GM13977 (cell line): ENCODE results near the gene DLGAP4.
"Not testable (repeated sequence)": the region's sequence is repeated elsewhere in the genome, so short reads cannot be mapped to it uniquely, and the experiment has no call there.

Experiments used
- DNase-seq: peaks from one replicate; pipeline ENCODE4 v3.0.0; 2012; ENCODE audit warnings: low spot score
- CTCF ChIP-seq: IDR thresholded peaks from 2 replicates; pipeline ENCODE4 v1.5.1; 2012; ENCODE audit warnings: mild to moderate bottlenecking, control low read depth; ENCODE audit not compliant: insufficient read depth; ENCODE audit errors: extremely low read depth, missing control alignments
- in situ Hi-C: fragments of 300-500 bp; cut with MboI; formaldehyde crosslinking; loops from one replicate; pipeline ENCODE4 v1.12.0; 2022; ENCODE audit warnings: low sequenced_read_pairs, low pct_unique_long_range_greater_than_20kb, mixed read lengths, inconsistent platforms; ENCODE audit not compliant: unreplicated experiment

DLGAP4 gene

DNA sequence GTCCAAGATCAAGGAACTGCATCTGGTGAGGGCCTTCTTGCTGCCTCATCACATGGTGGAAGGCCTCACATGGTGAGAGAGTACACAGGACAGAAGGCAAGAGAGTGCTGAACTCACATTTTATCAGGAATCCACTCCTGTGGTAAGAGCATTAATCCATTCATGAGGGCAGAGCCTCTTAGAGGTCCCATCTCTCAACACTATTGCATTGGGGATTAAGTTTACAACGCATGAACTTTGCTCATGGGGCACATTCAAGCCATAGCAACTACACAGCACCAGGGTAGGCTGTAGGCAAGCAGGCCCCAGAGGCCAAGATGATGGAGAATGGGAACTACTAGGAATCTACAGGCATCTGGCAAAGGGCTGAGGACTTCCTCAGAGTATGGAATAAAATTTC is 257.2 kb downstream of the DLGAP4 start:
- no peak for TF ChIP-seq CTCF
- in situ Hi-C loops: no loop called here
- DNase-seq: no peak

DNA sequence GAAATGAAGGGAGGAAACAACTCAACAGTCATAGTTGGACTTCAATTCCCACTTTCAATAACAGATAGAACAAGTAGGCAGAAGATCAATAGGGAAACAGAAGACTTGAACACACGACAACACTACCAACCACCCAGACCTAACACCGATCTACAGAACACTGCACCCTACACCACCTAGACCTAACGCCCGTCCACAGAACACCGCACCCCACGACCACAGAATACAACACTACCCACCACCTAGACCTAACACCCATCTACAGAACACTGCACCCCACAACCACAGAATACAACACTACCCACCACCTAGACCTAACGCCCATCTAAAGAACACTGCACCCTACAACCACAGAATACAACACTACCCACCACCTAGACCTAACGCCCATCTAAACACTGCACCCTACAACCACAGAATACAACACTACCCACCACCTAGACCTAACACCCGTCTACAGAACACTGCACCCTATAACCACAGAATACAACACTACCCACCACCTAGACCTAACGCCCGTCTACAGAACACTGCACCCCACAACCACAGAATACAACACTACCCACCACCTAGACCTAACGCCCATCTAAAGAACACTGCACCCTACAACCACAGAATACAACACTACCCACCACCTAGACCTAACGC is 258.1 kb downstream of the DLGAP4 start:
- DNase-seq, in situ Hi-C loops: not testable (repeated sequence)

DNA sequence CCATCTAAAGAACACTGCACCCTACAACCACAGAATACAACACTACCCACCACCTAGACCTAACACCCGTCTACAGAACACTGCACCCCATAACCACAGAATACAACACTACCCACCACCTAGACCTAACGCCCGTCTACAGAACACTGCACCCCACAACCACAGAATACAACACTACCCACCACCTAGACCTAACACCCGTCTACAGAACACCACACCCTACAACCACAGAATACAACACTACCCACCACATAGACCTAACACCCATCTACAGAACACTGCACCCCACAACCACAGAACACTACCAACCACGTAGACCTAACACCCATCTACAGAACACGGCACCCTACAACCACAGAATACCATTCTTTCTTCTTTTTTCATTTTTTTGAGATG is 258.6 kb downstream of the DLGAP4 start:
- in situ Hi-C loops, DNase-seq: not testable (repeated sequence)

GRCh38 chr20:36565520-36565919 is 259.4 kb downstream of the DLGAP4 start:
- TF ChIP-seq CTCF: no peak
- no peak for DNase-seq
- in situ Hi-C loops: no loop called here

GRCh38 chr20:36569847-36570429 is 263.8 kb downstream of the DLGAP4 start:
- no peak for TF ChIP-seq CTCF
- no peak for DNase-seq
- in situ Hi-C loops: no loop called here

DNA sequence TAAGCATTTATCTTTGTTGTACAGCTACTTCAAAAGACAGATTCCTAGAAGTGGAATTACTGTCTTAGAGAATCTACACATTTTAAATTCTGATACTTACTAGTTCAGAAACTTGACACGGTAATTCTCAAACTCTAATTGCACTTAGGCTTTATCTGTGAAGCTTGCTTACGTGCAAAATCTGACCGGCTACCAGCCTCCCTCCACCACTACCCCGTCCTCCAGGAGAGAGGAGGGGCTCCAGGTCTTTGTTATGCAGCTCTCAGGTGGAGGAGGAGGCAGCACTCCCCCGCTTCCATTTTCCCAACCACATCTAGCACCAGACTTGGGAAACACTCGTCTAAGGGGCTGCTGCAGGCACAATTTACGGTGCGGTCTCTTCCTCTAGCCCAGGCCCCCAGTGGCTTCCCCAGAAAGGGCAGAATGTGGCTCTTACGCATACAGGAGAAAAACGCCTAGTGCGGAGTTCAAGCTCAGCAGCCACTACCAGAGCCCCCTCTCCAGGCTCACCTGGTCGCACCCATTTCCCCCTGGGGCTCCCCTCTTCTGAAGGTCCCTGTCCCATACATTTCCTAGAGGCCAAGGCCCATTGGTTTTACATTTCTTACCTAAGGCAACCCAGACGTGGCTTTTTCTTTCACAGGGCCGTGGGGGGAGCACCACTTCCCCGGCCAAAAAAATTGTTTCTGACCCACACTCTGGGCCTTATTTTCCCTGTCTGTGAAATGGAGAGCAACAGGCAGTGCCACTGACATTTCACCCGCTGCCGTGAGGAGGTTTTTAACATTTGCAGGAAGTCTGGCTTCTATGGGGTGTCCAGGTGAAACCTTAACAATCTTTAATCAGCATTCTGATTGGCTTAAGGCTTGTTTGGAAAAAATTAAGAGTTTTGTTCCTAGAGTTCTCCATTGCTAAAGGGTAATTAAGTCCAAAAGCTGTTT is 265.7 kb downstream of the DLGAP4 start:
- no peak for TF ChIP-seq CTCF
- in situ Hi-C loops: no loop called here
- DNase-seq: no peak

DNA sequence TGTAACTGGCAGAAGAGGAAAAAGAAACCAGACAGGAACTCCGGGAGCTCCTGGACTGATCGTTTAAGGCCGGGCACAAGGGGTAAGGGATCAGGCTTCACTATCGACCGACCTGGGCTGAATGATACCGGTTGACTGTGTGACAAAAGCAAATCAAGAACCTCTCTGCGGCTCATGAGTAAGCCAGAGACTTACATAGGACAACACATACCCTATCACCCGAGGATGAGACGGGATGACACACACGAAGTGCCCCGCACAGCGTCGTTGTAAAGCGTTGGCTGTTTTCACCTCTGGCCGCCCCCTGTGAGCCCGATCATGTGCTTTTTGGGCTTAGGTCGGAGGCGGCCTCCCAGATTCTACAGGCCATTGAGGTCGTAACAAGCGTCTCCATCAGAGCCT is 266.6 kb downstream of the DLGAP4 start:
- peak; percentile 59 for DNase-seq
- in situ Hi-C loops: no loop called here
- TF ChIP-seq CTCF: no peak
